ENCODE data around the gene GPR68.
"Not testable (repeated sequence)": the region's sequence is repeated elsewhere in the genome, so short reads cannot be mapped to it uniquely, and the experiment has no call there.

GPR68 gene

DNA sequence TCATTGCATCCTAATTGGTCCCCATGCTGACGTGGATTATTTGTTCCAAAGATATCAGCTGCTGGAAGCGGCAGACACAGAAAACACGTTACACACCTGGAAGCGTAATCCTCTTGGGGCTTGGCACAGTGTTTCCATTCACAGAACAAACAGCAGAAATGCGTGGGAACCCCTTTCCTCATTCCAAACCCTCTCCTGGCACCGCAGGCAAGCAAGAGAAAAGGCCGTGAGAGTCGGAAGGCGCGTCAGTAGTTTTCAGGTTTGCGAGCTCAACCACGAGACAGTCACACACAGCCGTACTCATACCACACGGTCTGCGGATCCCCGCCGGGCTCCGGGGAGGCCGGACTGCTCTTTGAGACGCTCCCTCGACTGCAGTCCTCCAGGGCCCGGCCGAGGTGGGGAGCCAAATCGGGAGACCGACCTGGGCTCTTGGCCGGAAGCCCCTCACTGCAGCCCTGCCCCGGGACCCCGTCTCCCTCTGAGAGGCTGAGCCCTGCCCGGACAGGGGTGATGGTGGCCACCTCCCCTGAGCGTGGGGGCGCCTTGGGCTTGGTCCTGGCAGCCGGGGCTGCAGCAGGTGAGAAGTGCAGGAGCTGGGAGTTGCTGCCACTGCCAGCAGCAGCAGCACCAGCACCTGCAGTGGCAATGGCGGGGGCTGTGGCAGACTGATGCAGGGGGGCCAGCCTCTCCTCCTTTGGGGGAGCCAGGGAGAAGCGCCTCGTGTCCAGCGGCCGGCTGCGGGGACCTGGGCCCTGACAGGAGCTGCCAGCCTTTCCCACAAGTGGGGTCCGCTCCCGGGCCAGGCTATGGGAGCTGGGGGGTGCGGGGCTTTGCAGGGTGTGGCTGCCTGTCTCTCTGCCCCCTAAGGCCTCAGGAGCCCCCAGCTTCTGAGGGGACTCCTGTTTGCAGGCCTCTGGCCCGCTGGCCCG is 28.1 kb upstream of the GPR68 start:
- DNase-seq: no peak

DNA sequence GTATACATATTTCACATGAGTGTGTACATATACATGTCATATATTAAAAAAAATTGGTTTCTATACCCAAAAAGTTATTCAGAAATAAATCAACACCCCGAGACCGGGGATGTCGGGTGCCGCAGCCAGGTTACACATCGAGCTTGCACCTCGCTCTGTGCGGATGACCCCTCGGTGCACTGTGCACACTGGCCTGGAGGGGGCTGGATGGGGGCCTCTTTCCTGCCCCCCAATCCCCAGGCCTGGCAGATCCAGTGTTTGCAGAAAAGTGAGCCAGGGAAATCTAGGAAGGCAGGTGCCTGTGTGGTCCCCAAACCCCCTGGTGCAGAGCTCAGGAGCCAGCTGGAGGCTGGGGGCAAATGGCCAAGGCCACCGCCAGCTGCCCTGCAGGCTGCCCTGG is 27.1 kb upstream of the GPR68 start:
- no peak for DNase-seq

DNA sequence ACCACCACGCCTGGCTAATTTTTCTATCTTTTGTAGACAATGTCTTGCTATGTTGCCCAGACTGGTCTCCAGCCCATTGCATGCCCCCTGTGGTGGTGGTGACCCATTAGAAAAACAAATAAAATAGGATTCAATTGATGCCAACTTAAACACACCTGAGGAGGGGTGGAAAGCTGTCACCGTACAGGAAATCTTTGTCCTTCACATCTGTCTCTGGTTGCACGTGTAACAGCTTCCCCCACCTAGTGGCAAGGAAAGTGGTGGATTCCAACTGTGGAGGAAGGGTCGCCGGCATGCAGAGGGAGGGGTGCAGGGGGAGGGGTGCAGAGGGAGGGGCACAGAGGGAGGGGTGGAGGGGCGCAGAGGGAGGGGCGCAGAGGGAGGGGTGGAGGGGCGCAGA is 26.1 kb upstream of the GPR68 start:
- DNase-seq: no peak

DNA sequence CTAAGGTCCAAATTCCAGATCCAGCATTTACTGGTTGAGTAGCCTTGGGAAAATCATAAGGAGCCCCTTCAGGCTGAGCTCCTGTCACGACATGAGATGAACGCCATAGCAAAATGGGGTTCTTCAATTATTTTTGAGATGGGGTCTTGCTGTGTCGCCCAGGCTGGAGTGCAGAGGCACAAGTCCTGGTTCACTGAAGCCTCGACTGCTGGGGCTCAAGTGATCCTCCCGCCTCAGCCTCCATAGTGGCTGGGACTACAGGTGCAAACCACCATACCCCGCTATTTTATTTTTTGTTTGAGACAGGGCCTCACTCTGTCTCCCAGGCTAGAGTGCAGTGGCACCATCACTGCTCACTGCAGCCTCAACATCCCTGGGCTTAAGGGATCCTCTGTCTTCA is 25.7 kb upstream of the GPR68 start:
- DNase-seq: no peak

DNA sequence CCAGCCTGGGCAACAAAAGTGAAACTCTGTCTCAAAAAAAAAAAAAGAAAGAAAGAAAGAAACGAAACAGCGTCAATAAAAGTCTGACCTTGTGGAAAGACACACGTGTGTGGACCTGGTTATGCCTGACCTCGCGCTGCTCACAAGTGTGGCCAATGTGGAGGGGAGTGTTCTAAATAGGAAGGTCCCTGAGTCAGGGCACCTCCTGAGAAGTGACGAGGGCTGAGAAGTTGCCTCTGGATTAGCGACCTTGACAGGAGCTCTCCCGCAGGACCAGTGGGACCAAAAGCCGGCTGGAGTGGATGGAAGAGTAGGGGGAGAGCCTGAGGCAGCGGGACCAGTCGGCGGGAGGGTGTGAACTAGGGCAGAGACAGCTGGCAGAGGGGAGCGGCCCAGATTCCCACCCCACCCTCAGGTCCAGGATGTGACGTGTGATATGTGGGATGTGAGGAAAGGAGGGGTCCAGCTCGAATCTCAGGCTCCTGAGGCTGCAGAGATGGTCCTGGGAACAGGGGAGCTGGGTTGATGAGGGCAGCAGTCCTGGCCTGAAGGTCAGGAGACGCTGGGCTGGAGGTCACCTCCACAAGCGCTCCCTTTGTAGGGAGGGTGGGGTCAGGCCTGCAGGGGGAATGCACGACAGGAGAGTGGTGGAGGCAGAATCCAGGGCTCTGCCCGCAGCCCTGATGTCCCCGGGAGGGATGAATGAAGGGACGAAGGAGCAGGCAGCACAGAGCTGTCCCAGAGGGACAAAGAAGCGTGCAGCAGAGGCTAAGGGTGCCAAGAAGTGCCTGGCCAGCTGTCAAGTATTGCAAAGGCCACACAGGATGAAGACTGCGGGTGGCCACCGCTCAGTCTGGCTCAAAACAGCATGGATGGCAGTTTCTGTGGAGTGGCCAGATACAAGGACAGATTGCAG is 24.8 kb upstream of the GPR68 start:
- DNase-seq: no peak

DNA sequence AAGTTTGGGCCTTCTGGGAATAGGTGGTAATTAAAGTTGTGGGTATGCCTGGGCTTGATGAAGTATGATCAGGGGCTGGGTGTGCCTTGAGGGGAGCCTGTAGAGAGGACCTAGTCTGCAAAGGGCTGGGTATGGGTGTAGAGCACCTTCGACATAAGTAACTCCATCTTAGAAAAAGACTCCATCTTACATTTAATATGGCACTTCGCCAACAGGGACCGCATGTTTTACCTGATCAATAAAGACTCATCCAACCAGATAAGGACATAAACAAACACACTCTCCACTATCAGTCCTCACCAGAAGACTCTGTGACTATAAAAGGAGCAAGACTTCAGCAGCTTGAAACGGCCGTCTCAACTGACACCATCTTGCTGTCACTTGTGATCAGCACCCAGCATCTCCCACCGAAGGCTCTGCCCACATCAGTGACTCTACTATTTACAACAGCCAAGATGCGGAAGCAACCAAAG is 23.5 kb upstream of the GPR68 start:
- no peak for DNase-seq

DNA sequence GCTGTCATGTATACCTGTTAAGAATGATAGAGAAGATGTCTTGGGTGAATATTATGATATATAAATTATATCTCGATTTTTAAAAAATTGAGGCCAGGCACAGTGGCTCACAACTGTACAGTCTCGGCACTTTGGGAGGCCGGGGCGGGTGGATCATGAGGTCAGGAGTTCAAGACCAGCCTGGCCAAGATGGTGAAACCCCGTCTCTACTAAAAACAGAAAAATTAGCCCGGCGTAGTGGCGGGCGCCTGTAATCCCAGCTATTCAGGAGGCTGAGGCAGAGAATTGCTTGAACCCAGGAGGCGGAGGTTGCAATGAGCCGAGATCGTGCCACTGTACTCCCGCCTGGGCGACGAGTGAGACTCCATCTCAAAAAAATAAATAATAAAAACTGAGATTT is 21.8 kb upstream of the GPR68 start:
- not testable (repeated sequence) for DNase-seq

DNA sequence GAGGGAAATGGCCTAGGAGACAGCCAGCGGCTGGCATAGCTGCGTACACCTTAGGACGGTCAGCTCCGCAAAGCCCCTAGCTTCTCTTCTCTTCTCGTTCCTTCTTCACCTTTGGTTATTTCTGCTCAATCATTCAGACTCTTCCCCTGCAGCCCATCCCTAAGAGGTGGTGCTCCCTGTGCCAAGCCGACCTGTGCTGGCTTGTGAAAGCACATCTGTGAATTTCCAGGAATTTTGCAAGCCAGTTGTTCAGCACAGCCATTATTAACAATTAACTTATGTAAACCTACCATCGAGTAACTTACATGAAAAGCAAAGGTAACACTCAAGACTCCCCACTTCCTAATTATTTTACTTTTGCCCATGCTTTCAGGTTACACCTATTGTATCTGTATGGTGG is 20.9 kb upstream of the GPR68 start:
- no peak for DNase-seq

DNA sequence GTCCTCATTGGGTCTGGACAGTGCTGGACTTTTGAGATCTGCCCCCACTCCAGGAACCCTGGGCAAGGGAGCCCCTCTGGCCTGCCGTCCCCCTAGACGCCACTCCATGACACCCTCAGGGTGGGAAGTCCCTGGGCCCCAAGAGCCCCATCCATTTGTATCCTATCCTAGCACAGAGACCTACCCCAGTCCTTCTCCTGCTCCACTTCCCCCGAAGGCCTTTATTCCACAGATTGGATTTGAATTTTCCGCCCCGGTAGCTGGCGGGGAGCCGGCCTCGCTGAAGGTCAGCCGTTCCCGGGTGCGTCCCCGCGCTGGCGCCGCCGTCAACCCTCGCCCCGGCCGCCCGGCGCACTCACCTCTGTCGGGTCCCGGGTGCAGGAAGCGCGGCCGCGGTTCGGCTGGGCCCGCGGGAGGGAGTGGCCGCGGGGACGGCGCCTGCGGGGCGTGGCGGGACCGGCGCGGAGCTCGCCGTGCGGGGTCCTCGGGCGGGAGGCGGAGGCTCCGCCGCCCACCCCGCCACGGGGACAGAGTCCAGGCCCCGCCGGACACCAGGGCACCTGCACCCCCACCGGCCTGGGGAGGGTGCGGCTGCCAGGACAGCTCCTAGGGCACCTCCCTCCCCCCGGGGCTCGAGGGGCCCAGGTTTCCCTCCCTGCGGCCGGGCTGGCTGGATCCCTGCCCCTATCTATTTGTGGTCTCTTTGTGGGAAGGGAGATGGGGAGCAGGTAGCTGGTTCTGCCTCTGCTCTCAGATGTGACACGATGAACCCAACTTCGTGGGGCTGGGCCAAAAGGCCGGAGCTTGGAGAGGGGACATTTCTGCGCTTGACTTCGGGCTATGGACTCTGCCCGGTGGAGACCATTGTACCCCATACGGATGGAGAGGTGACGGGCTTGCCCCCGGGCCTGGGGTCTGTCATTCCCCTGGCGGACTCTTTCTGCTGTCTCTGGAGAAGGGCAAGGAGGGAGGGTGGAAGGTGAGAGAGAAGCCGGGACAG is 19.9 kb upstream of the GPR68 start:
- no peak for DNase-seq

DNA sequence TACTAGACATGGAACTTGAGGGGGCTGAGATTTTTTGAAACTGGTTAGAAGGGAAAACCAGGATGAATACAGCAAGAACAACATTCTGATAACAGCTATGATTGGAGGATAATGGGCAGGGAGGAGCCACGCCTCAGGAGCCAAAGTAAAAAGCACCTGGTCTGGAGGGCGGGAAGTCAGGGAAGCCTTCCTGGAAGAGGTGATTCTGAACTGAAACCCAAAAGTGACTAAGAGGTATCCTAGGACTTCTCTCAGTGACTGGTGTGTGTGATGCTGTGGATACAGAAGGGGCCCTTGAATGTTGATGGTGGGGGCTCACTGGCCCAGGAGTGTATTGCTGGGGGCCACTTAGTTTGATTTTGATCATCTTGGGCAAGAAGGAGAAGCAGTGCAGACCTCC is 18.8 kb upstream of the GPR68 start:
- DNase-seq: no peak

DNA sequence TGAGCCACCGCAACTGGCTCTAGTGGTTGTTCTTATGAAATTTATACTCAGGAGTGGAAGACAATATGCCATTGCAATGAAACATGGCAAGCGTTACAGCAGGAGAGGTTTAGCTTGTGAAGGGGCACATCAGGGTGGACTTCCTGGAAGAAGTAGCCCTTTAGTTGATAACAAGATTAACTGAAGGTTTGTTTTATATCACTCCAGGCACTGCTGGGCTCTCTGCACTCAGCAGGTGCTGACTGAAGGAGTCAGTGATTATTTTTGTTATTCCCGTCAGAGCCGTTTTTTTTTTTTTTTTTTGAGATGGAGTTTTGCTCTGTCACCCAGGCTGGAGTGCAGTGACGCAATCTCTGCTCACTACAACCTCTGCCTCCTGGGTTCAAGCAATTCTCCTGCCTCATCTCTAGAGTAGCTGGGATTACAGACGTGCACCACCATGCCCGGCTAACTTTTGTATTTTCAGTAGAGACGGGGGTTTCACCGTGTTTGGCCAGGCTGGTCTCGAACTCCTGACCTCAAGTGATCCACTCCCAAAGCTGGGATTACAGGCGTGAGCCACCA is 17.6 kb upstream of the GPR68 start:
- no peak for DNase-seq

DNA sequence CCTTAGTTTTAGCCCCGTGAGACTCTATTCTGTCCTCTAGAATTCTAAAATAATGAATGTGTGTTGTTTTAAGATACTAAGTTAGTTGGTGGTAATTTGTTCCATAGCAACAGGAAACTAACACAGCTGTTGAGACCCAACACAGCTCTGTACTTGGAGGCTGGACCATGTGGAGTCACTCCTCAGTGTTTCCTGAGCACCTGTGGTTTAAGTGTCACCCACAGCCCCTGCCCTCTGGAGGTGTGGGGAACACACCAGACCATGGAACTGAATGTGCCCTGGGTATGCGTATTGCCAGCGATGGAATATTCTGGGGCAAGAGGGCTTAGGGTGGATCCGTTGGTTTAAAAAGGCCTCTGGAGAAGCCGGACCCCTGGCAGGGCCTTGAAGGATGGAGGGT is 16.6 kb upstream of the GPR68 start:
- DNase-seq: no peak

DNA sequence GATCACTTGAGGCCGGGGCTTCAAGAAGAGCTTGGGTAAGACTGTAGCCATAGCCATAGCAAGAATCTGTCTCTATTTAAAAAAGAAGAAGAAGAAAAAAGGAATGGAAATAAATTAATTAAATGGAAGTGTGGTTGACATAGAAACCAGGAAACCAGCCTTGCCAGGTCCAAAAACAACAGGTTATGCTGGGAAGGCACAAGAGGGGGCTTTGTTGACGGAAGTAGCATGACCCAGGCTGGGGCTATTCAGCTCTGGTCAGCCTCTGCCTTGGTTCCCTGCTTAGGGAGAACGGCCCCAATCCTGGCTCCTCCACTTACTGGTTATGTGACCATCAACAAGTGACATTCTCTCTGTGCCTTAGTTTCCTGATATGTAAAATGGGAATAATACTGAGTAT is 14.4 kb upstream of the GPR68 start:
- DNase-seq: no peak

DNA sequence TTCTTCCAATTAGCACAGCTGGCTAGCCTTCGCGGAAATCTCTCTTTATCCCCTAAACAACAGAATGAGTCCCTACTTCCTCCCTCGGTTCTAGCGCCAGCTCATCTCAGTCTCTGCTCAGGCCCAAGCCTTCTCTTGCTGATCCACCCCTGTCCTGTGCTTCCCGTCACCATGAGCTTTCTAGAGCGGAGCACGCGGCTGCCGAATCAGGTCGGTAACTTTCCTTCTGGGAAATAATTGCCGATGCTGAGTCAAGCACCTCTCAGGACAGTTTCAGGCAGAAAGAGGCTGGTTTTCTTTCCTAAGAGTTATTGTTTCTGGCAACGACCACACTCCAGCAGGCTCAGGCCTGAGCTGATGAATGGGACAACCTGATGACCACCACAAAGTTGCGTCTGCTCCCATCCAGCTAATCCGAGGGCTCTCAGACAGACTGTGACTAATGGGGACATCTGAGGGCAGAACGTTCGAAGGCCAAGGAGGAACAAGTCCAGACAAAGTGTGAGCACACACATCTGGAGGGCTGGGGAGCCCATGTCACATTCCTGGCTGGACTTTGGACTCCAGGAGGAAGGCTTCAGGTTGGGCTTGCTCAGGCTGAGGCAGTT is 13.6 kb upstream of the GPR68 start:
- DNase-seq: no peak

DNA sequence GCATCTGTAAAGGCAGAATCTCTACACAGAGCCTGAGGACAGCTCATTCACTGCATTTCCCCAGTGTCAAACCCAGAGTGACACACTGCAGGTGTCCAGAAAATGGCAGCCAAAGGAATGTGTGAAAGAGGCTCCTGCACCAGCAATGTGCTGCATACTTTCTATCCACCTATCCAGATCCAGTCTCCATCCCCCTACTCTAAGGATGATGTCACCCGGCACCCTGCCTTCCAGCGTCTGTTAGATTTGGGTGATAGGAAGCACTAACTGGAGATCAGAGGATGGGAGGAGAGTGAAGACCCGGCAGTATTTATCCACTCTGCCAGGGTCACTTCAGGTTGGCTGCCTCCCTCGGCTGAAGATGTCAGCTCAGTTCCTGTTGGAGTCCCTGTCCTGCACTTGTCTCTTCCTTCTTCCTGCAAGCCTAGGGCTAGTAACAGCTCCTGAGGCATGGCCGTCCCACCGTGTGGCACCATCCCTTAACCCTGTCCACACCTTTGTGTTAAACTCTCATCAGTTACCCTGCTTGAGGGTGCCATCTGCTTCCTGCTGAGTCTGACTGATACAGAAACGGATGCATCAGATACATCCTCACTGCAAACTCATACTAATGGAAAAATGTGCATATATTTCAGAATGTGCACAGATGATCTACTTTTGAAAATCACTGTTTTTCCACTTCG is 13.0 kb upstream of the GPR68 start:
- DNase-seq: no peak

DNA sequence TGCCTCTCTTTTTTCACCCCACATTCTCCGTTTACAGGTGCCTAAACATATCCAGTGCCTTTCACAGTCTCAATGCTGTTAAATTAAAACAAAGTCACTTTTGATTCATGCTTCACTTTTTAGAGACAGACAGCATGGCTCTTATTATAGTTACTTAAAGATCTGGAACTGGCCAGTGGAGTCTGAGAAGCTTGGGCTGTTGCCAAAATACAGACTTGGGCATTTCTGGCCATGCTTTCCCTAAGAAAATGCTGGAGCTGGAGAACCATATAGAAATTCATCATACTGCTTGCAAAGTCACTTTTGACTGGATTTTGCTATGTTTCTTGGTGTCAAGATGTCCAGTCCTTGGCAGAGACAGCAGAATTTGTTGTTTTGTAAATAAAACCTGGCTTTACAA is 12.2 kb upstream of the GPR68 start:
- DNase-seq: no peak

DNA sequence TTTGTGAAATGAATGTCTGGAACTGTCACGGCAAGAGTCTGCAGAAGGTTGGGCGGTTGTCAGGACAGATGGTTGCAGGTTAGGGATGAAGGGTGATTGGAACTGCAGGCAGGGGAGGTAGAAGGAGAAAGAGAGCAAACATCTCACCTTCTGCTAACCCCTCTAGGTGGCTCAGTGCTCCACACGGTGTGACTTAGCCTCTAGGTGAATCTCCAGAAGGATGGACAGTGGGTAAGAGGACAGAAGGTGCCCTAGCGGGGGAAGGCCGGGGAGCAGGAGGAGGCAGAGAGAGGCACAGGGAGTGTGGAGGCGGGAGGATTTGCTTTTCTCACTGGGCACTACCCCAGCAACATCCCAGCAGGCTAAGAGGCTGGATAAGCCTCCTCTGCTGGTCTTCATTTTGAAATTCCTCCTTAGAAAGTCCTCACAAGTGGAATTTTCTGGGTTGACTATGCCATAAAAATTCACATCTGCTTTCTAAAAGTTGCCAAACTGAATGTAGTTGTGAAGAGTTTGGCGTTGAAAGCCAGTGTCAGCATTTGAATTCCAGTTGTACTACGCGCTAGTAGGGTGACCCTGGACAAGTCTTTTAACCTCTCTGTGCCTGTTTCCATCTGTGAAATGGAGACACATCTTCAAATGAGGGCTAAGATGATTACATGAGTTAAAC is 10.7 kb upstream of the GPR68 start:
- DNase-seq: no peak

DNA sequence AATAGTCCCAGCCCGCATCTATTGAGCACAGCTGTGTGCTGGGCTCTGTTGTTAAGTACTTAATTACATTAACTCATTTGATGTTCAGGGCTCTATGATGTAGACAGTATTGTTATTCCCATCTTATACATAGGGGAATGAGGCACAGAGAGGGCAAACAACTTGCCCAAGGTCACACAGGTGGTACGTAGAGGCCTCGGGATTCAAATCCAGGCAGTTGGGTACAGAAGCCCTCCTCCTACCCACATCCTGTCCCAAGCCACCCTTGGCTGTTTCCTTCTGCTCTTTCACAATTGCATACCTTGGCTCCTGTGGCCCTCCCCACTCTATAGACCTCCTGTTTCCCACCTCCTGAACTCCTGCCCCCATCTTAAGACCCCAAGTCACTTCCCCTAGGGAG is 10.0 kb upstream of the GPR68 start:
- DNase-seq: no peak

DNA sequence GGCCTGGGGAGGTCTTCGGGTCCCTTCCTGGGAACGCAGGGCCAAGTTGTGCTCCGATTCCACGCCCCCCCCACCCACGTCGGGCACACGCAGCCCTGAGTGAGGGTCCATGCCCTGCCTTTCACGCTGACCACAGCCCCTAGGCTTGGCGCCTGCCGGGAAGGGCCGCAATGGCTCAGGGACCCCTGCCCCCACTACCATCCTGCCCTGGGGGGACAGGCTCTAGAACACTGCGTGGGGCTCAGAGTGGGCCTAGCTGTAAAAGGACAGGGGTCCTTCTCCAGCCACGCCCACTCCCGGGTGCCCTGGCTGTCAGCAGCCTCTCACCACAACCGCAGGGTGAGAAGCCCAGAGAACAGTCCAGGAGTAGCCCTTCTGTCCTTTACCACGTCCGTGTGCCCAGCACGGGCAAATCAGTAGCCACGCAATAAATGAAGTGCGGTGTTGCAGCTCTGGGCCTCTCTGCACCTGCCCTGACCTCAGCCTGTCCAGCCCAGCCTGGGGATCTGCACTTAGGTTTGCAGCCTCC is 9.4 kb upstream of the GPR68 start:
- no peak for DNase-seq
